ENCODE data around the gene MUC22.
A peak's percentile ranks its signal among the peaks of the same experiment; 100 is the strongest.

MUC22 gene

GRCh38 chr6:31079656-31080261, 69.5 kb downstream of the MUC22 start:
- DNase-seq (ENCODE audit: low spot score), result peak; percentile 75

- no peak for DNase-seq (ENCODE audit: low spot score)
These were observed 71.6 kb downstream of the MUC22 start for GRCh38 chr6:31081872-31082271.

- peak; percentile 55 for DNase-seq (ENCODE audit: low spot score)
These were observed 73.6 kb downstream of the MUC22 start for GRCh38 chr6:31083742-31084354.

Data from kidney tubule cell (primary cell).